GM12892 (cell line): ENCODE data around the gene RBM39.

Source experiments
- DNase-seq: peaks from one replicate; pipeline ENCODE4 v3.0.0; 2011; ENCODE audit not compliant: insufficient read length
- FAIRE-seq: peaks from 2 replicates; lab custom pipeline; 2011; peaks lifted over from hg19 to GRCh38; lab: Jason Lieb, UNC
- POLR2A ChIP-seq: IDR thresholded peaks from 2 replicates; pipeline ENCODE4 v1.6.1; 2011; ENCODE audit warnings: low read depth, low read length, control low read depth
- POLR2AphosphoS5 ChIP-seq: IDR thresholded peaks from 2 replicates; pipeline ENCODE4 v1.6.1; 2011; ENCODE audit warnings: low read depth, low read length, control low read depth
- TAF1 ChIP-seq: IDR thresholded peaks from 2 replicates; pipeline ENCODE4 v1.6.1; 2011; ENCODE audit warnings: low read depth, mild to moderate bottlenecking, control low read depth, low read length, borderline replicate concordance

Gene RBM39

GRCh38 chr20:35742741-35743523 lies 872 bp upstream of the RBM39 start:
- no peak for DNase-seq
- FAIRE-seq, result peak; percentile 27
- peak; percentile 73 for TF ChIP-seq POLR2A
- no peak for TF ChIP-seq TAF1
- TF ChIP-seq POLR2AphosphoS5, result peak; percentile 72; the same call in 1 of the 2 replicates

DNA sequence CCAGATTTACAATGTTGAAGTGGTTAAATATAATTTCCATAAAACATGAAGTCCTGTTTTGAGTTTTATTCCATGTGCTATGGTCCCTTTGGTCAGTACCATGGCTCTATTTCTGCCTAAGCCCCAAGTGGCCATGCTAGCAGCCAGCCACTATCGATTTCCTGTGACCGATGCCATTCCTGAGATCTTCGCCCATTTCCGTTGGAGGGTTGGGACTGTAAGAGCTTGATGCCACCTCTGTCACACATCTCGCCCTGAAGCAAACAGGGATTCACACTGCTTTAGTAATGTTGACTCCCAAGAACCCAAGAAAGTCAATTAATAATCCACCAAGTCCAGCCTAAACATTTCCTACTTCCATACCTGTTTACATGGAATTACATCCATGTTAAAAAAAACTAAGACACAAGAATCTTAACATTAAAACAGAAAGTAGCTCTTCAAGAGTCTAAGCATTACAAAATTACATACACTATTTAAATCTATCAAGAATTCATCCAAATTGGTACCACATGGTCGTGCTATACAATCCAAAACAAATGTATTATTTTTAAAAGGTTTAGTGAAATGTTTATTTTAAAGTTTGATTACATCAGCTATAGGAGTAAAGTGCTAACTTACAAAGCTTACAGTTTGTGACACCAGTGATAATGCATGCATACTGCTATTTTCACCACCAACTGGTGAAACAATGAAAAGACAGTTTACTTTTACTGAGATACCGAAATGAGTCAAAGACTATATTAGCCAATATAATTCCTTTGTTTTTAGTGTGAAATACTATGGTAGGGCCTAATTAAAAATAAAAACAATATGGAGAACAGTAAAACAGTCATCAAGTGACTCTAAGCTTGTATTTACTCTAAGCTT lies 2.5 kb downstream of the RBM39 start:
- TF ChIP-seq TAF1 (no peak), POLR2AphosphoS5 (peak; percentile 61; the same call in 1 of the 2 replicates), POLR2A (no peak; the same call in 1 of the 2 replicates)
- DNase-seq, result no peak
- no peak for FAIRE-seq

DNA sequence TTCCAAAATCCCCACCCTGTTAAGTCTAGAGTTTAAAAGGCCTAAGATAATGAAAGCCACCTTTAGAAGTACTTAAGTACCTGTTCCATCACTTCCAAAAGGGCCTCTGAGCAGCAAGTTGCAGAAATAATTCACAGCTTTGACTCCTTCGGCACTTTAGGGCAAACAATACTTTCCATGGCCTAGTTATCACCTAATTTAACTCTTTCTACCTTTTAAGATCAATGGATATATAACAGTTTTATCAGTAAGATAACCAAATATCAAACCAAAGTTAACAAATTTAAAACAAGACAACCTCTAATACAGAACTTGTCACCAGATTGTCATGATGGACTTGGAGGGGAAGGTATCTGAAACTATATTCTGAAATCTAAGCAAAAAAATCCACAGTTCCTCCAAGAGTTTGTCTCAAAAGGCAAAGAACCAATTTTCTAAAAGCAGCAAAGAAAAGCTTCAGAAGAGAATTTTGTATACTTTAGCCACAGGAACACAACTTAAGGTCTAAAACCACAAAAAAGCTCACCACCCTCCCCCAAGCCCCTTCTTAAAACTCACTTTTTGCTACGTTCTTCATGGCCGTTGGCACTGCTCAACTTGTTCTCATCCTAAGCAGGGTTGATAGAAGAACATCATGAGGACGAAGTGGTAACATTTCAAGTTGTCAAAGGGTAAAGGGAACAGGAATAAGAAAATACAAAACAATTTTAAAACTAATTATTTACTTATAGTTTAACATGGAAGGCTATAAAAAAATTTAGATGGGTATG lies 3.5 kb downstream of the RBM39 start:
- no peak for FAIRE-seq
- TF ChIP-seq POLR2AphosphoS5, result 0 out of 2 replicates have a peak, but pooled peaks have one; percentile 7
- no peak for TF ChIP-seq POLR2A
- no peak for DNase-seq

DNA sequence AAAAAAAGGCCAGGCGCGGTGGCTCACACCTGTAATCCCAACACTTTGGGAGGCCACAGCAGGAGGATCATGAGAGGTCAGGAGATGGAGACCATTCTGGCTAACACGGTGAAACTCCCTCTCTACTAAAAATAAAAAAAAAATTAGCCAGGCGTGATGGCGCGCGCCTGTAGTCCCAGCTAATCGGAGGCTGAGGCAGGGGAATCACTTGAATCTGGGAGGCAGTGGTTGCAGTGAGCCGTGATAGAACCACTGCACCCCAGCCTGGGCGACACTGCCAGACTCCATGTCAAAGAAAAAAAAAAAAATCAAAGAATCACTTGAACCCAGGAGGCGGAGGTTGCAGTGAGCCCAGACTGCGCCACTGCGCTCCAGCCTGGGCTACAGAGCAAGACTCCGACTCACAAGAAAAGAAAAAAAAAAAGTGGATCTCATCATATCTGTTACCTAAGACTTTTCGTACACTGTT lies 4.2 kb downstream of the RBM39 start:
- FAIRE-seq (no peak), DNase-seq (no peak)
- no peak; the same call in 1 of the 2 replicates for TF ChIP-seq POLR2AphosphoS5
- 0 out of 2 replicates have a peak, but pooled peaks have one; percentile 4 for TF ChIP-seq POLR2A

- TF ChIP-seq POLR2AphosphoS5 (no peak; the same call in 1 of the 2 replicates), POLR2A (no peak), TAF1 (no peak)
- no peak for FAIRE-seq
- no peak for DNase-seq
Measured at GRCh38 chr20:35735826-35736470, 6.1 kb downstream of the RBM39 start.

DNA sequence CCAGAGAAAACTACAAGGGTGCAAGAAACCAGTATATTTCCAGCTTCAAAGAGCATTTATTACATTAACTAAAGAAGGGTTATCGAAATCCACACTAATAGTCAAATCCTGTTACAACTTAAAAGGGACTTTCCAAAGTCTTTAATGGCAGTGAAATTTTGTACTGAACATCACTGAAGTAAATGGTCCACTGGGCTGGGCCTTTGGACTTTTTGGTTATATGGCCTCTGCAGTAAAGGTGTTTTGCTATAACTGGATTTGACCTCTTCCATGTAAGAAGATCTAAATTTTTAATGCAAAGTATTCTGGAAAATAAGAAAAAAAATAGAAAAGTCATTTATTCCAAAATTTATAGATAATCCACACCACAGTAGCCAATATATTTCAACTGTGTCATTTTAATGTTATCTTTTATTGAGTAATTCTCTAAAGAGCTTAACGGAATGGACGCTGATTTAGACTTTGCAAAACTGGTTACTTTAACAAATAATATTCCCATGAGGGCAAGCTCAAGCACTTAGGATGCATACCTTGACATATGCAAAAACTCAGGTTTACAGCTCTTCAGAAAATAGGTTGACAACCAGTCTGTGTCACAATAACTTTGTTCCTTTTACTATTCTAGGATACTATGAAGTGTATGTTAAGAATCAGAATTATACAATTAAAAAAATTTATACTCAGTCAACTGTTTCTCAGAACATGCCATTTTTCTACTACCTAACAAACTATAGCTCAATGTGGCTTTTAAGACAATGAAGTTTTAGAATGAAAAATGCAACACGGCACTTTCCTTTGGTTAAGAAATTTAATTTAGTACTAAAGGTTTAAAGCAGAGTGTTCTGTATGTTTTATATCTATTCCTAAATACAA lies 7.0 kb downstream of the RBM39 start:
- DNase-seq (no peak), FAIRE-seq (no peak)
- TF ChIP-seq TAF1 (no peak), POLR2AphosphoS5 (no peak), POLR2A (no peak)

DNA sequence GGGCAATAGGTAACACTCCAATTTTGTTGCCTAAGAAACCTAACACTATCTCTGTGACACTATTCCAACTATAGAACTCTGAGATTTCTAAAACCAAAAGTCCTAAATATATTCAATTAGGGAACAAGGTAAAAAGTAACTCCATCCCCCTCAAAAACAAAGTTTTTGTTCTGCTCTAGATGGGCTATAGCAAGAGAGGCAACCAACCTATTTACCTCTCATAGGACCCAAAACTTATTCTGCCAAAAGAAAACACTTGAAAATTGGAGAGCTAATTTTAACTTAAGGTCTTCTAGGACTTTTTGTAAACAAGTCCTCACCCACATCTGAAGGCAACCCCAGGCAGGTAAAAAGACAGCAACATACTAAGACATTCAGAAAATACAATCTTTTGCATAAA lies 7.7 kb downstream of the RBM39 start:
- DNase-seq, result no peak
- TF ChIP-seq POLR2AphosphoS5 (no peak), TAF1 (no peak), POLR2A (no peak; the same call in 1 of the 2 replicates)
- no peak for FAIRE-seq

GRCh38 chr20:35732644-35732982 lies 9.4 kb downstream of the RBM39 start:
- FAIRE-seq (no peak), DNase-seq (no peak)
- TF ChIP-seq POLR2AphosphoS5, result no peak
- no peak for TF ChIP-seq POLR2A
- TF ChIP-seq TAF1, result no peak

DNA sequence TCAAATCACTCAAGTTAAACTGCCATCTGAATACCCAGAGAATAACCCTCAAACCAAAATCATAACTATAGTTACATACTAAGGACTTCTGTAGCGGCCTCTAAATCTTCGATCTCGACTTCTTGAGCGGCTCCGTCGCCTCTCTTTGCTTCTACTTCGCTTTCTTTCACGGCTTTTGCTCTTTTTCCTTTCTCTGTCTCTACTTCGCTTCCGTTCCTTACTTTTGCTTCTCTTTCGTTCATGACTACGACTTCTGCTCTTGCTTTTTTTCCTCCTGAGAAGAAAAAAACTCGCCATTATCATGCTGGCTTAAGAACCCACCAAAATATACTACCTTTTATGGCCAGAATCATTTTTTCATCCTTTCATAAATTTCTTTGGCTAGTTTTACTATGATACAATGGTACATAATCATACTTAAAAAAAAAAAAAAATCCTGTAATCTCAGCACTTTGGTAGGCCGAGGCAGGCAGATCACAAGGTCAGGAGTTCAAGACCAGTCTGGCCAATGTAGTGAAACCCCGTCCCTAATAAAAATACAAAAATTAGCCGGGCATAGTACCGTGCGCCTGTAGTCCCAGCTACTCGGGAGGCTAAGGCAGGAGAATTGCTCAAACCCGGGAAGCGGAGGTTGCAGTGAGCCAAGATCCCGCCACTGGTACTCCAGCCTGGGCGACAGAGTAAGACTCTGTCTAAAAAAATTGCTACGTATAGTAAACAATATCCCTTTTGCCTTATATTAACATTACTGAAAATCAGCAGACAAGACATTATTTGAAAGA lies 10.0 kb downstream of the RBM39 start:
- FAIRE-seq (no peak), DNase-seq (no peak)
- TF ChIP-seq TAF1, result no peak
- TF ChIP-seq POLR2AphosphoS5, result no peak; the same call in 1 of the 2 replicates

- no peak for FAIRE-seq
- no peak for DNase-seq
- no peak for TF ChIP-seq POLR2A
Measured at GRCh38 chr20:35731469-35731788, 10.6 kb downstream of the RBM39 start.
